AG09309 (cell line): Measurements from ENCODE around the gene AATF.

Source experiments
- DNase-seq: peaks from one replicate; pipeline ENCODE4 v3.0.0-alpha.2; 2010; ENCODE audit warnings: low read depth
- H3K4me3 ChIP-seq: 2 replicates; pipeline ENCODE4 v1.5.1; 2011; ENCODE audit warnings: mild to moderate bottlenecking, low read depth, low read length, moderate library complexity; ENCODE audit not compliant: control insufficient read depth
- TF ChIP-seq, protein P1 (sequence below): IDR thresholded peaks from 2 replicates; pipeline ENCODE4 v1.5.1; 2011; ENCODE audit warnings: mild to moderate bottlenecking, low read depth, low read length, inconsistent platforms; ENCODE audit not compliant: insufficient read depth, control insufficient read depth; ENCODE audit errors: missing control alignments

Gene AATF

DNA sequence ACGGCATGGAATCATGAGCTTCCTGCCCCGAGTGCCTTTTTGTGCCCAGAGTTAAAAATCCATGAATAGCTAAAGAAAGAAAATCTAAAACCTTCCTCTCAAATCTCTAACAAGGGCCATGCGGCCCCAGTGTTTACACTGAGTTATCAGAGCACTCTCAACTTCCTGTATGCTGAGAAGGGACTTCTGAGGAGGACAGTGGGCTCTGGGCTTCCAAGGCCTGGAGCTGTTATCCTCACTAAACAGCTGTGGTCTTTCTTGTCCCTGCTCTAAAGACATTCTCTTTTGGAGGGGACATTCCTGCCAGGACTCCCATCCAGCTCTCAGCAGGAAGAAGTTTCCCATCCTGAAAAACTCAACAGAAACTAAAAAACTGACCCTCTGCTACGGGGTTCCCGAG is 135.6 kb downstream of the AATF start:
- no peak for DNase-seq
- TF ChIP-seq, protein P1, sequence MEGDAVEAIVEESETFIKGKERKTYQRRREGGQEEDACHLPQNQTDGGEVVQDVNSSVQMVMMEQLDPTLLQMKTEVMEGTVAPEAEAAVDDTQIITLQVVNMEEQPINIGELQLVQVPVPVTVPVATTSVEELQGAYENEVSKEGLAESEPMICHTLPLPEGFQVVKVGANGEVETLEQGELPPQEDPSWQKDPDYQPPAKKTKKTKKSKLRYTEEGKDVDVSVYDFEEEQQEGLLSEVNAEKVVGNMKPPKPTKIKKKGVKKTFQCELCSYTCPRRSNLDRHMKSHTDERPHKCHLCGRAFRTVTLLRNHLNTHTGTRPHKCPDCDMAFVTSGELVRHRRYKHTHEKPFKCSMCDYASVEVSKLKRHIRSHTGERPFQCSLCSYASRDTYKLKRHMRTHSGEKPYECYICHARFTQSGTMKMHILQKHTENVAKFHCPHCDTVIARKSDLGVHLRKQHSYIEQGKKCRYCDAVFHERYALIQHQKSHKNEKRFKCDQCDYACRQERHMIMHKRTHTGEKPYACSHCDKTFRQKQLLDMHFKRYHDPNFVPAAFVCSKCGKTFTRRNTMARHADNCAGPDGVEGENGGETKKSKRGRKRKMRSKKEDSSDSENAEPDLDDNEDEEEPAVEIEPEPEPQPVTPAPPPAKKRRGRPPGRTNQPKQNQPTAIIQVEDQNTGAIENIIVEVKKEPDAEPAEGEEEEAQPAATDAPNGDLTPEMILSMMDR, result no peak
- no peak overlapping the region for H3K4me3 ChIP-seq

DNA sequence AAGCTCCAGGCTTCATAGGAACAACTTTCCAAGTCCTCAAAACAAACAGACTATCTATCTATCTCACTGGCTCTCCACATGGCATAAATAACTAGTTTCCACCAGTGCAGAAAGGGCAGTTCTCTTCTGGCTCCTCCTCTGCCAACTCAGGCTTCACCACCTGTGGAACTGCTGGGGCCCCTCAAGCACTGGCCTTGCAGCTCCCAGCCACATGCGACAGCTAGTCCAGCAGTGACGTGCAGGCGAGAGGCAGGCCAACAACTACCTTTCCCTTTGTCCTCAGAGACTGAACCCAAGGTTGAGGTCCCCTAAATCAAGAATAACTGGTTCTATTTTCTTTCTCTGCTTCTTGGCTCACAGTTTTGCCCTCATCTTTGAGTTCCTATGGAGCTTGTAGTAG is 137.6 kb downstream of the AATF start:
- TF ChIP-seq, protein P1, result no peak
- H3K4me3 ChIP-seq, result no peak overlapping the region
- DNase-seq, result no peak

DNA sequence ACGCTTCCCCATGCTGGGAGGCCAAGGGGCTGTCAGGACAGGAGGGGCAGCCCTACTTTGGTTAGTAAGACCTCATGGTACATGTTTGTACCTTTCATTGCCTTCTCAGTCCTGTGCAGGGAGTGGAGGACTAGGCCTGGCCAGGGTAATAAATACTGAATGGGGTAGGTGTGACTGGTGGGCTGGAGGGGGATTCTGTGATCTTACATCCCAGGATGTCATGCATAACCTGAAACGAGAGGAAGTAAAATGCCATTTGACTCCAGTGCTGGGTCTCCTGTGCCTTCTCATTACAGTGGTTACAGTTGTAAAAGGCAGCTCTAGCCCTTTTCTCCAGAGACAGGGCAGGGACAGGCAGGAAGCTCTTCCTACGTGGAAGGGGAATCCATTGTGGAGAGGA is 138.2 kb downstream of the AATF start:
- no peak for DNase-seq
- no peak overlapping the region for H3K4me3 ChIP-seq
- TF ChIP-seq, protein P1, result no peak

DNA sequence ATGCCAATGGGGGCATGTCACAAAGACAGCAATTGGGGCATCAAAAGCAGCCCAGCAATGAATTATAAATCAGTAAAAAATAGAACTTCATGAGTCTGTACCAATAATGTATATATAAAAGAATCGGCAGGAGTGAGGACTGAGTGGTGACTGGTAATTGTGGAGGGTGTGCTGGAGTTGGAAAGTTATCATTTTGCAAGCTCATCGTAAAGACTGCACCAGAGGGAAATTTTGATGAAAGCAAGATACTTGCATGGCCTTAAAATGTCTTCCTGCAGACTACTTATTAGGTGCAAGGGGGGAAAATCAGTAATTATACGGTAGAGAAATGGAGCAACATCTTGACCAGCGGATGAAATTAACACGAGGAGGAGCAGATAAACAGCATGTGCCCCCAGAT is 138.9 kb downstream of the AATF start:
- TF ChIP-seq, protein P1, result no peak
- H3K4me3 ChIP-seq, result no peak overlapping the region
- DNase-seq, result no peak

DNA sequence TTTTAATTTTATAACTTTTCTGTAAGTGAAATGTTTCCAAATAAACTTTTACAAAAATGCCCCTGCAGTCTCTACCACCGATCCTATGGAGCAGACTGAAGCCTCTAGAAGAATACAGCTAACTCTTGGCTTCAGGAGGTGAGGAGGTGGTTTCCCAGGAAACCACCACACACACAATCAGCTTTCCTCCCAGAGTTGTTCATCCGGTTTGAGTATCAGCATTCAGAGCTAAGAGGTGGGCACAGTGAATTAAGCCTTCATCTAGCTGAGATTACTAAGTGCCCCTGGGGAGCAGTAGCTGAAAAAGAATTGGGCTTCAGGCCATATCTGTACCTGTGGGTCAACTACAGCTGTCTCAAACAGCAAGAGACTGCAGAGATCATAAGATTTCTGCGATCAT is 139.7 kb downstream of the AATF start:
- H3K4me3 ChIP-seq, result no peak overlapping the region
- DNase-seq, result no peak
- TF ChIP-seq, protein P1, result no peak

DNA sequence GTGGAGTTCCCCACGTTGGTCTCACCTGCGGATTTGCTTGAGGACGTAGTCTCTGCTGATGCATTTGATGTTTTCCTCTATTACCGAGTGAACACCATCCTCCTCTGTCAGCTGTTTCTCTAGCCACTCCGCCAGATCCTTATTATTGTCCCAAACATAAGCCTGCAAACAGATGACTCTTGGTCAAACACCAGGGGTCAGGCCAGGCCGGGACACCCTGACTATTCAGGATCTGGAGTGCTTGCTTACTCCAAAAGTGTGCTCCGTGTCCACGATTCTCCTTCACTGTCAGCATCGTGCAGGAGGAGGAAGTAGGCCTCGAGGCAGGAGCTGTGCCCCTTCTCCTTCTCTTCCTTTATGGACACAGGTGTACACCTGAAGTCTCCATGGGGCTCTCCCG is 140.2 kb downstream of the AATF start:
- no peak overlapping the region for H3K4me3 ChIP-seq
- TF ChIP-seq, protein P1, result no peak
- no peak for DNase-seq

DNA sequence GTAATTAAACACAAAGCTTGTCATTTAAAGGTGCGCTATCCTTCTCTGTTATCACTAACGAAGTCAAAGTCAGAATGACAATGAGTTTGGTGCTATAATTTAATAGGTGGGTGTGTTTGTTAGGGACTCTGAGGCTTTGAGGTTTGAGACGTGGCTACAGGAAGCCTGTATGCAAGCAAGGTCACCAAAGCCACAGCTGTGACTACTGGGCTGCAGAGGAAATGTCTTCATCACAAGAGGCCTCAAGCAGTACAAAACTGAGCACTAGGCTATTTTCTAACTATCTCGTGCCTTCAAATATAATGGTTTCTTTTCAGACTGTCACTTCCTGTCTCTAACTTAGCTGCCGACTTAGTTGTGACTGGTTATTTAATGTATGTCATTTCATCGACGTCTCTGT is 141.2 kb downstream of the AATF start:
- no peak for DNase-seq
- TF ChIP-seq, protein P1, result no peak
- H3K4me3 ChIP-seq, result no peak overlapping the region
